ENCODE measurements around the gene OPCML.
A peak's percentile ranks its signal among the peaks of the same experiment; 100 is the strongest.

OPCML gene

GRCh38 chr11:132872211-132872610, 660.1 kb downstream of the OPCML start:
- DNase-seq: no peak

- peak; percentile 82 for DNase-seq
Observed at GRCh38 chr11:132866783-132867545, 665.3 kb downstream of the OPCML start.

GRCh38 chr11:132865623-132866022, 666.7 kb downstream of the OPCML start:
- no peak for DNase-seq

- DNase-seq: no peak
Observed at GRCh38 chr11:132864811-132865576, 667.3 kb downstream of the OPCML start.

GRCh38 chr11:132862933-132863332, 669.4 kb downstream of the OPCML start:
- no peak for DNase-seq

- no peak for DNase-seq
Observed at GRCh38 chr11:132862137-132862536, 670.2 kb downstream of the OPCML start.

- no peak for DNase-seq
Observed at GRCh38 chr11:132859306-132859705, 673.0 kb downstream of the OPCML start.

GRCh38 chr11:132858223-132858622, 674.1 kb downstream of the OPCML start:
- peak; percentile 21 for DNase-seq

- no peak for DNase-seq
Observed at GRCh38 chr11:132856032-132856431, 676.3 kb downstream of the OPCML start.

GRCh38 chr11:132855516-132855915, 676.8 kb downstream of the OPCML start:
- no peak for DNase-seq

GRCh38 chr11:132853886-132854285, 678.4 kb downstream of the OPCML start:
- no peak for DNase-seq

GRCh38 chr11:132852361-132852760, 679.9 kb downstream of the OPCML start:
- no peak for DNase-seq

- no peak for DNase-seq
Observed at GRCh38 chr11:132851247-132851646, 681.1 kb downstream of the OPCML start.

GRCh38 chr11:132850266-132850665, 682.0 kb downstream of the OPCML start:
- DNase-seq: no peak

GRCh38 chr11:132848336-132848735, 684.0 kb downstream of the OPCML start:
- no peak for DNase-seq

- no peak for DNase-seq
Observed at GRCh38 chr11:132846075-132846474, 686.2 kb downstream of the OPCML start.

GRCh38 chr11:132844956-132845696, 687.2 kb downstream of the OPCML start:
- DNase-seq: peak; percentile 88

- no peak for DNase-seq
Observed at GRCh38 chr11:132840660-132841059, 691.6 kb downstream of the OPCML start.

- DNase-seq: no peak
Observed at GRCh38 chr11:132840191-132840590, 692.1 kb downstream of the OPCML start.

- no peak for DNase-seq
Observed at GRCh38 chr11:132839236-132839945, 692.9 kb downstream of the OPCML start.

GRCh38 chr11:132838627-132839026, 693.7 kb downstream of the OPCML start:
- DNase-seq: no peak

- no peak for DNase-seq
Observed at GRCh38 chr11:132831272-132831671, 701.0 kb downstream of the OPCML start.

- no peak for DNase-seq
Observed at GRCh38 chr11:132824642-132825041, 707.7 kb downstream of the OPCML start.
